Activated naive CD4-positive, alpha-beta T cell treated with anti-CD3 and anti-CD28 coated beads for 36 hours (primary cell): ENCODE measurements around the gene NUDT7. TPM values are rescaled to one million over a fixed set of nuclear protein-coding genes. Genes with fewer than 3 reads are reported as not detected.

Source experiments
- CTCF ChIA-PET: fragments of 350-600 bp; sonication (Branson Sonifier 250); formaldehyde crosslinking; loops from one replicate; lab custom pipeline; 2021; ENCODE audit warnings: antibody characterized with exemption; lab: Charles Lee
- DNase-seq: peaks from one replicate; pipeline ENCODE4 v3.0.0-alpha.2; 2020
- H3K27ac Mint-ChIP-seq: one replicate; pipeline ENCODE4 v1.8.0; 2021; ENCODE audit warnings: mild to moderate bottlenecking, mixed read lengths
- H3K27me3 Mint-ChIP-seq: one replicate; pipeline ENCODE4 v1.8.0; 2021; ENCODE audit warnings: low read depth, mixed read lengths
- H3K36me3 Mint-ChIP-seq: one replicate; pipeline ENCODE4 v1.8.0; 2021; ENCODE audit warnings: low read depth, mixed read lengths
- H3K4me1 Mint-ChIP-seq: one replicate; pipeline ENCODE4 v1.8.0; 2021; ENCODE audit warnings: low read depth, mixed read lengths
- H3K4me3 Mint-ChIP-seq: one replicate; pipeline ENCODE4 v1.8.0; 2021; ENCODE audit warnings: mild to moderate bottlenecking, moderate library complexity, mixed read lengths
- H3K9me3 Mint-ChIP-seq: one replicate; pipeline ENCODE4 v1.8.0; 2021; ENCODE audit warnings: mixed read lengths
- intact Hi-C: fragments of 100-400 bp; cut with micrococcal nuclease; formaldehyde crosslinking; loops from one replicate; pipeline ENCODE4 v1.15.1; 2023
- total RNA-seq, 2 experiments: library from RNA; stranded (reverse); gene quantifications; one replicate each; pipeline ENCODE4 v1.2.3, GENCODE V29; 2021

Gene NUDT7
- total RNA-seq, 2 experiments from 2014 or later = 9.4 to 9.8 TPM

- H3K27me3 Mint-ChIP-seq = no peaks in the 10 kb centered on the region
- H3K36me3 Mint-ChIP-seq = peaks cover 26% of the 10 kb centered on the region
- intact Hi-C loops = no loop called here
- no peak overlapping the region for H3K27ac Mint-ChIP-seq
- H3K4me1 Mint-ChIP-seq = no peaks in the 10 kb centered on the region
- no peak for DNase-seq
- H3K4me3 Mint-ChIP-seq = no peak overlapping the region
- CTCF ChIA-PET = interaction anchor here (0.6 kb wide), 1 partner anchor 40 kb away, joined by 3 read pairs; no protein-coding TSS in a partner anchor
- H3K9me3 Mint-ChIP-seq = peaks cover 9% of the 10 kb centered on the region
Measured at GRCh38 chr16:77732241-77732946, 10.1 kb downstream of the NUDT7 start.

GRCh38 chr16:77736879-77737278 is 14.6 kb downstream of the NUDT7 start:
- Mint-ChIP-seq H3K4me3 (no peak overlapping the region), H3K27ac (no peak overlapping the region), H3K36me3 (peaks cover 15% of the 10 kb centered on the region), H3K9me3 (peaks cover 9% of the 10 kb centered on the region), H3K4me1 (no peaks in the 10 kb centered on the region), H3K27me3 (no peaks in the 10 kb centered on the region)
- intact Hi-C loops = no loop called here
- no peak for DNase-seq
- CTCF ChIA-PET = interaction anchor here (0.9 kb wide), 1 partner anchor 15 kb away, joined by 3 read pairs; the partner anchor contains the start of gene NUDT7

- H3K27ac Mint-ChIP-seq = no peak overlapping the region
- H3K4me3 Mint-ChIP-seq = no peak overlapping the region
- DNase-seq = no peak
- H3K9me3 Mint-ChIP-seq = peaks cover 9% of the 10 kb centered on the region
- no peaks in the 10 kb centered on the region for H3K27me3 Mint-ChIP-seq
- H3K36me3 Mint-ChIP-seq = peaks cover 13% of the 10 kb centered on the region
- no peaks in the 10 kb centered on the region for H3K4me1 Mint-ChIP-seq
- CTCF ChIA-PET = no interaction called here
- intact Hi-C loops = no loop called here
Measured at GRCh38 chr16:77738706-77739558, 16.6 kb downstream of the NUDT7 start.

GRCh38 chr16:77739559-77739892 is 17.2 kb downstream of the NUDT7 start:
- Mint-ChIP-seq H3K36me3 (peaks cover 10% of the 10 kb centered on the region), H3K27ac (no peak overlapping the region), H3K27me3 (no peaks in the 10 kb centered on the region), H3K4me3 (no peak overlapping the region), H3K9me3 (peaks cover 8% of the 10 kb centered on the region), H3K4me1 (no peaks in the 10 kb centered on the region)
- CTCF ChIA-PET = no interaction called here
- no peak for DNase-seq
- intact Hi-C loops = no loop called here

- intact Hi-C loops = no loop called here
Measured at GRCh38 chr16:77744141-77744540, 21.8 kb downstream of the NUDT7 start.

GRCh38 chr16:77745972-77746371 is 23.7 kb downstream of the NUDT7 start:
- Mint-ChIP-seq H3K4me3 (no peak overlapping the region), H3K27ac (no peak overlapping the region), H3K36me3 (no peaks in the 10 kb centered on the region), H3K4me1 (no peaks in the 10 kb centered on the region), H3K9me3 (no peaks in the 10 kb centered on the region), H3K27me3 (peaks cover 8% of the 10 kb centered on the region)
- CTCF ChIA-PET = no interaction called here
- intact Hi-C loops = no loop called here
- no peak for DNase-seq

More at GRCh38 chr16:77744141-77744540, 21.8 kb downstream of the NUDT7 start:
- Mint-ChIP-seq H3K4me1 (no peaks in the 10 kb centered on the region), H3K9me3 (no peaks in the 10 kb centered on the region), H3K36me3 (no peaks in the 10 kb centered on the region), H3K27ac (no peak overlapping the region), H3K27me3 (peaks cover 2% of the 10 kb centered on the region), H3K4me3 (no peak overlapping the region)
- CTCF ChIA-PET = no interaction called here
- DNase-seq = no peak

- no peaks in the 10 kb centered on the region for H3K36me3 Mint-ChIP-seq
- H3K27ac Mint-ChIP-seq = no peak overlapping the region
- H3K4me1 Mint-ChIP-seq = no peaks in the 10 kb centered on the region
- peaks cover 14% of the 10 kb centered on the region for H3K27me3 Mint-ChIP-seq
- no peaks in the 10 kb centered on the region for H3K9me3 Mint-ChIP-seq
- intact Hi-C loops = no loop called here
- H3K4me3 Mint-ChIP-seq = no peak overlapping the region
- DNase-seq = no peak
- CTCF ChIA-PET = no interaction called here
Measured at GRCh38 chr16:77748421-77749005, 26.2 kb downstream of the NUDT7 start.

GRCh38 chr16:77749415-77749814 is 27.1 kb downstream of the NUDT7 start:
- Mint-ChIP-seq H3K4me1 (no peaks in the 10 kb centered on the region), H3K9me3 (no peaks in the 10 kb centered on the region), H3K36me3 (no peaks in the 10 kb centered on the region), H3K27me3 (peaks cover 16% of the 10 kb centered on the region), H3K27ac (no peak overlapping the region), H3K4me3 (no peak overlapping the region)
- intact Hi-C loops = no loop called here
- DNase-seq = no peak
- CTCF ChIA-PET = no interaction called here

- CTCF ChIA-PET = no interaction called here
- H3K27me3 Mint-ChIP-seq = peaks cover 6% of the 10 kb centered on the region
- DNase-seq = no peak
- H3K4me1 Mint-ChIP-seq = no peaks in the 10 kb centered on the region
- H3K27ac Mint-ChIP-seq = no peak overlapping the region
- H3K36me3 Mint-ChIP-seq = no peaks in the 10 kb centered on the region
- H3K4me3 Mint-ChIP-seq = no peak overlapping the region
- intact Hi-C loops = no loop called here
- H3K9me3 Mint-ChIP-seq = no peaks in the 10 kb centered on the region
Measured at GRCh38 chr16:77758046-77758445, 35.7 kb downstream of the NUDT7 start.

- intact Hi-C loops = no loop called here
- Mint-ChIP-seq H3K9me3 (no peaks in the 10 kb centered on the region), H3K4me3 (no peak overlapping the region), H3K36me3 (no peaks in the 10 kb centered on the region), H3K4me1 (no peaks in the 10 kb centered on the region), H3K27ac (no peak overlapping the region), H3K27me3 (peaks cover 5% of the 10 kb centered on the region)
- no peak for DNase-seq
- CTCF ChIA-PET = no interaction called here
Measured at GRCh38 chr16:77758508-77758907, 36.2 kb downstream of the NUDT7 start.

GRCh38 chr16:77759201-77759600 is 36.9 kb downstream of the NUDT7 start:
- CTCF ChIA-PET = interaction anchor here (0.9 kb wide), 1 partner anchor 37 kb away, joined by 3 read pairs; the partner anchor contains the start of gene NUDT7
- intact Hi-C loops = no loop called here
- no peaks in the 10 kb centered on the region for H3K9me3 Mint-ChIP-seq
- H3K36me3 Mint-ChIP-seq = no peaks in the 10 kb centered on the region
- peaks cover 2% of the 10 kb centered on the region for H3K27me3 Mint-ChIP-seq
- no peak overlapping the region for H3K27ac Mint-ChIP-seq
- H3K4me3 Mint-ChIP-seq = no peak overlapping the region
- DNase-seq = no peak
- no peaks in the 10 kb centered on the region for H3K4me1 Mint-ChIP-seq

- no peak overlapping the region for H3K4me3 Mint-ChIP-seq
- H3K36me3 Mint-ChIP-seq = no peaks in the 10 kb centered on the region
Measured at GRCh38 chr16:77759821-77760220, 37.5 kb downstream of the NUDT7 start.

More at GRCh38 chr16:77759821-77760220, 37.5 kb downstream of the NUDT7 start:
- DNase-seq = no peak
- intact Hi-C loops = no loop called here
- Mint-ChIP-seq H3K27ac (no peak overlapping the region), H3K9me3 (no peaks in the 10 kb centered on the region), H3K4me1 (no peaks in the 10 kb centered on the region), H3K27me3 (peaks cover 2% of the 10 kb centered on the region)
- CTCF ChIA-PET = interaction anchor here (0.6 to 0.9 kb wide), 2 partner anchors 32 to 38 kb away, joined by 3 read pairs; partner anchors contain the start of gene NUDT7
